ENCODE results near the gene NISCH.

DNA sequence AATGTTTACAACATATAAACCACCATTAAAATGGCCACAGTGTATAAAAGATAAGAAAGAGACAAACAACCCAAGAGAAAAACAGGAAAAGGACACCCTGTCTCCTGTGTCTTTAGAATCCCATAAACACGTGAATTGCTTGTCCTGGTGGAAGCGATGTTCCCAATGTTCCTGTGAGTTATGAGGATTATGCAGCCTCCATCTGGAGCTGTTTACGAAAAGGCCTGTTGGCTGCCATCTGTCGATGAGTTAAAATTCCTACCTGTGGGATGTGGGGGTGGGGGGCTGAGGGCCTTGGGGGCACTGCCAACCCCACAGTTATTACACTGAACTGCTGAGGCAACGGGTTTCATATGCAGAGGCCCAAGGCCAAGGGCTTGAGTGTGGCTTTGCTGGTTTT is 13.6 kb downstream of the NISCH start:
- TF ChIP-seq, protein P1, sequence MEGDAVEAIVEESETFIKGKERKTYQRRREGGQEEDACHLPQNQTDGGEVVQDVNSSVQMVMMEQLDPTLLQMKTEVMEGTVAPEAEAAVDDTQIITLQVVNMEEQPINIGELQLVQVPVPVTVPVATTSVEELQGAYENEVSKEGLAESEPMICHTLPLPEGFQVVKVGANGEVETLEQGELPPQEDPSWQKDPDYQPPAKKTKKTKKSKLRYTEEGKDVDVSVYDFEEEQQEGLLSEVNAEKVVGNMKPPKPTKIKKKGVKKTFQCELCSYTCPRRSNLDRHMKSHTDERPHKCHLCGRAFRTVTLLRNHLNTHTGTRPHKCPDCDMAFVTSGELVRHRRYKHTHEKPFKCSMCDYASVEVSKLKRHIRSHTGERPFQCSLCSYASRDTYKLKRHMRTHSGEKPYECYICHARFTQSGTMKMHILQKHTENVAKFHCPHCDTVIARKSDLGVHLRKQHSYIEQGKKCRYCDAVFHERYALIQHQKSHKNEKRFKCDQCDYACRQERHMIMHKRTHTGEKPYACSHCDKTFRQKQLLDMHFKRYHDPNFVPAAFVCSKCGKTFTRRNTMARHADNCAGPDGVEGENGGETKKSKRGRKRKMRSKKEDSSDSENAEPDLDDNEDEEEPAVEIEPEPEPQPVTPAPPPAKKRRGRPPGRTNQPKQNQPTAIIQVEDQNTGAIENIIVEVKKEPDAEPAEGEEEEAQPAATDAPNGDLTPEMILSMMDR (IDR thresholded peaks at IDR 0.05), result no peak
- no peak for TF ChIP-seq RAD21 (conservative IDR thresholded peaks at IDR 0.05 in 1 of 2, IDR thresholded peaks at IDR 0.05 in 1 of 2)
- TF ChIP-seq, protein P2, sequence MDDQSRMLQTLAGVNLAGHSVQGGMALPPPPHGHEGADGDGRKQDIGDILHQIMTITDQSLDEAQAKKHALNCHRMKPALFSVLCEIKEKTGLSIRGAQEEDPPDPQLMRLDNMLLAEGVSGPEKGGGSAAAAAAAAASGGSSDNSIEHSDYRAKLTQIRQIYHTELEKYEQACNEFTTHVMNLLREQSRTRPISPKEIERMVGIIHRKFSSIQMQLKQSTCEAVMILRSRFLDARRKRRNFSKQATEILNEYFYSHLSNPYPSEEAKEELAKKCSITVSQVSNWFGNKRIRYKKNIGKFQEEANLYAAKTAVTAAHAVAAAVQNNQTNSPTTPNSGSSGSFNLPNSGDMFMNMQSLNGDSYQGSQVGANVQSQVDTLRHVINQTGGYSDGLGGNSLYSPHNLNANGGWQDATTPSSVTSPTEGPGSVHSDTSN (IDR thresholded peaks at IDR 0.05), result no peak
- TF ChIP-seq SREBF2 (IDR thresholded peaks at IDR 0.05), result no peak
- no peak for TF ChIP-seq ZNF302 (CRISPR knock-in tag; IDR thresholded peaks at IDR 0.05)
